ENCODE measurements around the gene GPR18. TPM values are rescaled to one million over a fixed set of nuclear protein-coding genes. Genes with fewer than 3 reads are reported as not detected.

GPR18 gene
- total RNA-seq, 1 experiment from 2014 or later: not detected

GRCh38 chr13:99271249-99271648 is 13.1 kb upstream of the GPR18 start:
- no peak for DNase-seq
- H3K9ac ChIP-seq (ENCODE audit: extremely low read depth, insufficient read length, low read length): no peak overlapping the region
- no peak overlapping the region for H2AFZ ChIP-seq (ENCODE audit: low read length)
- H3T11ph ChIP-seq (ENCODE audit: low read length): no peak overlapping the region
- peaks cover 9% of the 10 kb centered on the region for H3K79me1 ChIP-seq (ENCODE audit: insufficient read depth, low read depth, low read length, poor library complexity, severe bottlenecking)
- peaks cover 3 to 6% of the 10 kb centered on the region in 2 experiments for H3K4me1 Mint-ChIP-seq
- H2BK12ac ChIP-seq (ENCODE audit: insufficient read length, low read depth, low read length): no peak overlapping the region
- no peak overlapping the region; a peak in 1 of 7 replicates for H3K27ac Mint-ChIP-seq
- no peak overlapping the region for H4K8ac ChIP-seq (replicated peaks; ENCODE audit: insufficient read length, low read depth, low read length)
- no peaks in the 10 kb centered on the region for H3K27me3 ChIP-seq (ENCODE audit: insufficient read depth, low read length)
- H2BK15ac ChIP-seq (ENCODE audit: low read depth, low read length): no peak overlapping the region
- no CpG with 5 or more reads among the region's 3 CpGs for WGBS (ENCODE audit: extremely low coverage, insufficient read length, low lambda C conversion rate)
- H3K9me3 ChIP-seq (ENCODE audit: control insufficient read depth, low read depth, low read length): no peaks in the 10 kb centered on the region
- H4K5ac ChIP-seq (ENCODE audit: insufficient read length, low read depth, low read length): no peak overlapping the region
- H4K91ac ChIP-seq (ENCODE audit: insufficient read length, low read depth, low read length): no peak overlapping the region
- H3K56ac ChIP-seq (ENCODE audit: insufficient read length, low read depth, low read length): no peak overlapping the region
- no peak overlapping the region for H3K4ac ChIP-seq (ENCODE audit: low read depth, low read length)
- no peak overlapping the region for H2AK5ac ChIP-seq (ENCODE audit: insufficient read length, low read length)
- H2BK5ac ChIP-seq (ENCODE audit: insufficient read length, low read length): no peak overlapping the region
- no peaks in the 10 kb centered on the region for H4K20me1 ChIP-seq (ENCODE audit: control insufficient read depth, insufficient read depth, insufficient read length)
- no peak overlapping the region for H3K23ac ChIP-seq (ENCODE audit: insufficient read length, low read depth, low read length)
- H3K27me3 Mint-ChIP-seq (ENCODE audit: low read depth): no peaks in the 10 kb centered on the region
- no peak overlapping the region for H3K4me3 Mint-ChIP-seq
- no peak for TF ChIP-seq CTCF (conservative IDR thresholded peaks at IDR 0.05)
- H3K9me3 Mint-ChIP-seq: peaks cover 3% of the 10 kb centered on the region in 2 experiments; a peak in 3 of 5 replicates
- no peak overlapping the region for H3K4me2 ChIP-seq (ENCODE audit: insufficient read depth, insufficient read length, low read length)
- H3K79me2 ChIP-seq (ENCODE audit: insufficient read depth, low read length): no peaks in the 10 kb centered on the region
- H2BK20ac ChIP-seq (ENCODE audit: low read depth, low read length, poor library complexity, severe bottlenecking): no peak overlapping the region
- no peaks in the 10 kb centered on the region; the same call in 1 of the 2 replicates for H3K4me1 ChIP-seq (ENCODE audit: insufficient read depth, low read length)
- H3K36me3 Mint-ChIP-seq (ENCODE audit: insufficient read depth in 1 of 3, low read depth in 3 of 3): peaks cover 0 to 11% (median 4%) of the 10 kb centered on the region in 3 experiments; a peak in 3 of 7 replicates
- no peak overlapping the region for H3K27ac ChIP-seq (ENCODE audit: insufficient read length, low read depth, low read length)
- no peak overlapping the region for H3K18ac ChIP-seq (ENCODE audit: insufficient read length, low read depth, low read length)
- H2BK120ac ChIP-seq (ENCODE audit: low read depth, low read length, poor library complexity, severe bottlenecking): no peak overlapping the region
- H3K23me2 ChIP-seq (ENCODE audit: insufficient read length, low read depth, low read length, poor library complexity, severe bottlenecking): no peaks in the 10 kb centered on the region
- H3K14ac ChIP-seq (ENCODE audit: insufficient read depth, low read length): no peak overlapping the region

Data from H9 (cell line).